Measurements from ENCODE around the gene ZNF155. TPM values are rescaled to one million over a fixed set of nuclear protein-coding genes. Genes with fewer than 3 reads are reported as not detected.
A peak's percentile ranks its signal among the peaks of the same experiment; 100 is the strongest.

ZNF155 gene
- total RNA-seq, 1 donor from 2014 or later = 10.3 TPM

DNA sequence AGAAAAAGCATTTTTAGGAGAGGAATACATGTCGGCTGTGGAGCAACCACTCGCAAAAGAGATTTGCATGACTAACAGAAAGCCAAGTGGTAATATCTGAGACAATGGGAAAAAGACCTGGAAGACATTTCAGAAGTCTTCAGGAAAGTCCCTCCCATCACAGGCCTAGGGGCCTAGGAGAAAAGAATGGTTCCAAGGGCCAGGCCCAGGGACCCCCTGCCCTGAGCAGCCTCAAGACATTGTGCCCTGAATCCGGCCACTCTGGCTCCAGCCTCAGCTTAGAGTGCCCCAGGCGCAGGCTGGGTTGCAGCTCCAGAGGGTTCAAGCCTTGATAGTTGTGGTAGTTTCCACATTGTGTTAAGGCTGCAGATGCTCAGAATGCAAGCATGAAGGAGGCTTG lies 23.6 kb upstream of the ZNF155 start:
- no peaks in the 10 kb centered on the region for H3K27me3 Mint-ChIP-seq
- H3K36me3 Mint-ChIP-seq = peaks cover 67% of the 10 kb centered on the region
- H3K4me1 Mint-ChIP-seq (ENCODE audit: unreplicated experiment) = no peaks in the 10 kb centered on the region
- DNase-seq (ENCODE audit: extremely low spot score, unreplicated experiment) = no peak
- no peak overlapping the region for H3K4me3 Mint-ChIP-seq
- peaks cover 22% of the 10 kb centered on the region for H3K9me3 Mint-ChIP-seq
- TF ChIP-seq, protein P1, sequence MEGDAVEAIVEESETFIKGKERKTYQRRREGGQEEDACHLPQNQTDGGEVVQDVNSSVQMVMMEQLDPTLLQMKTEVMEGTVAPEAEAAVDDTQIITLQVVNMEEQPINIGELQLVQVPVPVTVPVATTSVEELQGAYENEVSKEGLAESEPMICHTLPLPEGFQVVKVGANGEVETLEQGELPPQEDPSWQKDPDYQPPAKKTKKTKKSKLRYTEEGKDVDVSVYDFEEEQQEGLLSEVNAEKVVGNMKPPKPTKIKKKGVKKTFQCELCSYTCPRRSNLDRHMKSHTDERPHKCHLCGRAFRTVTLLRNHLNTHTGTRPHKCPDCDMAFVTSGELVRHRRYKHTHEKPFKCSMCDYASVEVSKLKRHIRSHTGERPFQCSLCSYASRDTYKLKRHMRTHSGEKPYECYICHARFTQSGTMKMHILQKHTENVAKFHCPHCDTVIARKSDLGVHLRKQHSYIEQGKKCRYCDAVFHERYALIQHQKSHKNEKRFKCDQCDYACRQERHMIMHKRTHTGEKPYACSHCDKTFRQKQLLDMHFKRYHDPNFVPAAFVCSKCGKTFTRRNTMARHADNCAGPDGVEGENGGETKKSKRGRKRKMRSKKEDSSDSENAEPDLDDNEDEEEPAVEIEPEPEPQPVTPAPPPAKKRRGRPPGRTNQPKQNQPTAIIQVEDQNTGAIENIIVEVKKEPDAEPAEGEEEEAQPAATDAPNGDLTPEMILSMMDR (conservative IDR thresholded peaks at IDR 0.05) = no peak
- no peak overlapping the region for H3K27ac Mint-ChIP-seq

DNA sequence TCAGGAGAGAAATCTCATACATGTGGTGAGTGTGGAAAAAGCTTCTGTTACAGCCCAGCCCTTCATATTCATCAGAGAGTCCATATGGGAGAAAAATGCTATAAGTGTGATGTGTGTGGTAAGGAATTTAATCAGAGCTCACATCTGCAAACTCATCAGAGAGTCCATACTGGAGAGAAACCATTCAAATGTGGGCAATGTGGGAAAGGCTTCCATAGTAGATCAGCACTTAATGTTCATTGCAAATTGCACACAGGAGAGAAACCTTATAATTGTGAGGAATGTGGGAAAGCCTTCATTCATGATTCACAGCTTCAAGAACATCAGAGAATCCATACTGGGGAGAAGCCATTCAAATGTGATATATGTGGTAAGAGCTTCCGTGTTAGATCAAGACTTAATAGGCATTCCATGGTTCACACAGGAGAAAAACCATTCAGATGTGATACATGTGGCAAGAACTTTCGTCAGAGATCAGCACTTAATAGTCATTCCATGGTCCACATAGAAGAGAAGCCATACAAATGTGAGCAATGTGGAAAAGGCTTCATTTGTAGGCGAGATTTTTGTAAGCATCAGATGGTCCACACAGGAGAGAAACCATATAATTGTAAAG lies 17.8 kb upstream of the ZNF155 start:
- Mint-ChIP-seq H3K27ac (no peak overlapping the region), H3K27me3 (no peaks in the 10 kb centered on the region), H3K4me1 (ENCODE audit: unreplicated experiment) (no peaks in the 10 kb centered on the region), H3K36me3 (peaks cover 89% of the 10 kb centered on the region), H3K9me3 (peaks cover 31% of the 10 kb centered on the region), H3K4me3 (no peak overlapping the region)
- no peak for DNase-seq (ENCODE audit: extremely low spot score, unreplicated experiment)
- TF ChIP-seq, protein P1 (conservative IDR thresholded peaks at IDR 0.05) = no peak

DNA sequence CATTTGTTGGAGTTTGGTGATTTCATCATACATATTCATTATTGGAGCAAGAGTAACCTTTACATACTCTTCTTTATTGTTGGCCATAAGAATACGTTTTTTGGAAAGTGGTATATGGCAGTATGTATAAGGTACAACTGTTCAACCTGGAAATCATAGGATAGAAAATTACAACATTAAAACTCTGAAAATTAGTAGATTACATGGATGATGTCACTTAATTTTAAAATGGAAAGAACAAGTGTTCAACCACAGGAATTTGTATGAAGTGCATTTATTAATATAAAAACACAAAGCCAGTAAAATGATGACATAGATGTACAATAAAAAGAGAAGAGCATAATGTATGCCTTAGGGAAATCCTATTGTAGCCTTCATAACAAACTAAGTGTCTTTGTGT lies 7.3 kb upstream of the ZNF155 start:
- Mint-ChIP-seq H3K4me1 (ENCODE audit: unreplicated experiment) (no peaks in the 10 kb centered on the region), H3K9me3 (peaks cover 19% of the 10 kb centered on the region), H3K4me3 (no peak overlapping the region), H3K27me3 (no peaks in the 10 kb centered on the region), H3K36me3 (peaks cover 26% of the 10 kb centered on the region), H3K27ac (no peak overlapping the region)
- TF ChIP-seq, protein P1 (conservative IDR thresholded peaks at IDR 0.05) = no peak
- DNase-seq (ENCODE audit: extremely low spot score, unreplicated experiment) = no peak

DNA sequence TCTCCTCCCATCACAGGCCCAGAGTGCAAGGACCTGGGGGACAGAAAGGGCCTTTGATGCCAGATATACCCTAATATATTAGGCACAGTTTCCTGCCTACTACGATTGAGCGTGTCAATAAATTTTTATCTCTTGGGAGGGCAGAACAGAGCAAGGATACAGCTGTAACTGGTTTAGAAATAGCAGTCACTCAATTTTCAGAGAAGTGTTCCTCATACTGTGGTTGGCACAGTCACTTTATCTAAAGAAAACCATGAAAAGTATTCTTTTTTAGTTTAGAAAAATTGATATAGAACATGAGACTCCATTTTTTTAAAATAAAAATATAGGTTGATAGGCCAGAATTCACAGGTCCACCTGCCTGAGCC lies 460 bp upstream of the ZNF155 start:
- no peaks in the 10 kb centered on the region for H3K27me3 Mint-ChIP-seq
- peaks cover under 1% of the 10 kb centered on the region for H3K36me3 Mint-ChIP-seq
- no peak overlapping the region for H3K27ac Mint-ChIP-seq
- peak overlapping the region; percentile 99 for H3K4me3 Mint-ChIP-seq
- no peak for DNase-seq (ENCODE audit: extremely low spot score, unreplicated experiment)
- TF ChIP-seq, protein P1 (conservative IDR thresholded peaks at IDR 0.05) = no peak
- H3K9me3 Mint-ChIP-seq = no peaks in the 10 kb centered on the region
- no peaks in the 10 kb centered on the region for H3K4me1 Mint-ChIP-seq (ENCODE audit: unreplicated experiment)

DNA sequence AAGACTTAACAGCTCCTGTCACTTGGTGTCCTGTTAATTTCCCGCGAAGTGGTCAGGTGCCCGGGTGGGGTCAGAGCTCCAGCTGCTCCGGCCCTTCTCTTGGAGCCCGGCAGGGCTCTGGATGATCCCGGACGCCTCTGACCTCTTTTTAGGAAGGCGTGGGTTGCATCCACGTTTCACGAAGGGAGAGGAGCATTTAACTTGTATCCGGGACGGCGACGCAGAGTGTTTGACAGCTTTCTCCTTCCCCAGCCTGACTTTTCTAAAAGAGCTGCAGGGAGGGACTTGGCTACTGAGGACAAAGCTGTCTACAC lies 656 bp downstream of the ZNF155 start:
- Mint-ChIP-seq H3K9me3 (no peaks in the 10 kb centered on the region), H3K36me3 (peaks cover 11% of the 10 kb centered on the region), H3K4me1 (ENCODE audit: unreplicated experiment) (no peaks in the 10 kb centered on the region), H3K27ac (peak overlapping the region; percentile 56), H3K4me3 (peak overlapping the region; percentile 99), H3K27me3 (no peaks in the 10 kb centered on the region)
- TF ChIP-seq, protein P1 (conservative IDR thresholded peaks at IDR 0.05) = no peak
- DNase-seq (ENCODE audit: extremely low spot score, unreplicated experiment) = no peak
